ENCODE data around the gene STX1A.
A peak's percentile ranks its signal among the peaks of the same experiment; 100 is the strongest.

STX1A gene

DNA sequence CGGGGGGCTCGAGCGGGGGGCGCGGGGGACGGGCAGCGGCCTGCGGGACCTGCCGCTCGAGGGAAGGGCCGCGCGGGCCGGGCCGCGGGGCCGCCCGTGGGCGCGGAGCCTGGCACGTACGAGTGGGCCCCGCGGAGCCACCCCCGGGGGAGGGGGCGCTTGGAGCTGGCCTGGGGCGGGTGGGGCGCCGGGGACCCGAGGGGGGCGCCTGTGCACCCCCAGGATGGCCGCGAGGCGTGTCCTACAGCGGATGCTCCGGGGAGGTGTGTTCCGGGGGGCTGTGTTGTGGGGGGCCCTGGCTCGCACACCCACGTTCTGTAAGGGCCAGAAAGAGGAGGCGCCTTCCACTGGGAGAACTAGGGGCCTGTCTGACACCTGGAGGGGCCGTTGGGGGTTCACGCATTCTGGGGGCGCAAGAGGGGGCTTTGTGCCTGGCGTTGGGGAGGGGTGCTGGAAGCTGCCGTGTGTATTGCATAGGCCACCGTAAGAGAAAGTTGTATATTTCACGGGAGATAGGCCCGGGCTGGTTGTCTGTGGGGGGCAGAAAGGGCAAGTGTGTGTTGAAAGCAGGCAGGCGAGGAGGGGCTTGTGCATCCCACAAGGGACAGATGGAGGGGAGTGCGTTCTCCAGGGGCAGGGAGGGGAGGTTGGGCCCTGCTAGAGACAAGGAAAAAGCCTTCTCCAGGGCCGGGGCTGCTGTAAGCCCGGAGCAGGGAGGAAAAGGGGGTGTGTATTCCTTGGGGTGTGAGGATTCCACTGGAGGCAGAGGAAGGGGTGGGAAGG, 51.2 kb downstream of the STX1A start:
- POLR2A ChIA-PET: interaction anchor here (0.7 kb wide), 1 partner anchor 70 kb away, joined by 4 read pairs; the partner anchor contains the start of gene ABHD11
- no peaks in the 10 kb centered on the region; the same call in 1 of the 2 replicates for H3K4me1 ChIP-seq (ENCODE audit: control insufficient read depth, insufficient read depth, low read length)
- CTCF ChIA-PET: interaction anchor here (0.5 to 3.3 kb wide), 16 partner anchors 9 to 64 kb away, joined by 3 to 29 read pairs (median 4); partner anchors contain the start of gene STX1A
- H3K27ac ChIP-seq (ENCODE audit: extremely low read depth, low read depth, low read length): peak overlapping the region; percentile 58; the same call in 1 of the 2 replicates
- peak overlapping the region; percentile 58 for H3K4me3 ChIP-seq (ENCODE audit: low read depth, low read length)
- H3K36me3 ChIP-seq (ENCODE audit: control insufficient read depth in 2 of 2, insufficient read depth in 1 of 2, low read length in 2 of 2): peaks cover 0 to 8% of the 10 kb centered on the region in 2 experiments; a peak in 1 of 3 replicates
- no peaks in the 10 kb centered on the region for H3K9me3 ChIP-seq (ENCODE audit: control insufficient read depth, insufficient read depth, low read depth, low read length)
- TF ChIP-seq ZNF610 (tag by site-specific recombination; IDR thresholded peaks at IDR 0.05; ENCODE audit: borderline replicate concordance) (no peak), ZNF426 (tag by site-specific recombination; IDR thresholded peaks at IDR 0.05) (no peak), PRDM1 (tag by site-specific recombination; IDR thresholded peaks at IDR 0.05) (peak; percentile 72), ZNF664 (tag by site-specific recombination; IDR thresholded peaks at IDR 0.05) (no peak), KLF1 (tag by site-specific recombination; IDR thresholded peaks at IDR 0.05) (no peak), ZNF354C (tag by site-specific recombination; IDR thresholded peaks at IDR 0.05; ENCODE audit: borderline replicate concordance, low read depth) (no peak), ZXDB (tag by site-specific recombination; IDR thresholded peaks at IDR 0.05) (peak; percentile 36; the same call in 1 of the 2 replicates), ZBTB48 (tag by site-specific recombination; IDR thresholded peaks at IDR 0.05) (peak; percentile 46; the same call in 1 of the 2 replicates), PATZ1 (tag by site-specific recombination; IDR thresholded peaks at IDR 0.05) (peak; percentile 79), ZNF529 (tag by site-specific recombination; IDR thresholded peaks at IDR 0.05; ENCODE audit: insufficient replicate concordance) (no peak), ZBTB8A (tag by site-specific recombination; IDR thresholded peaks at IDR 0.05) (peak; percentile 54), ZBTB1 (tag by site-specific recombination; IDR thresholded peaks at IDR 0.05) (no peak), ZNF239 (tag by site-specific recombination; IDR thresholded peaks at IDR 0.05) (no peak), ZNF621 (tag by site-specific recombination; IDR thresholded peaks at IDR 0.05) (no peak), GLIS2 (tag by site-specific recombination; IDR thresholded peaks at IDR 0.05) (peak; percentile 84), ZNF37A (tag by site-specific recombination; IDR thresholded peaks at IDR 0.05) (no peak), TCF7L2 (IDR thresholded peaks at IDR 0.05; ENCODE audit: borderline replicate concordance, low read depth, low read length) (no peak), OVOL3 (tag by site-specific recombination; IDR thresholded peaks at IDR 0.05) (no peak), MEIS1 (CRISPR knock-in tag; IDR thresholded peaks at IDR 0.05; ENCODE audit: borderline replicate concordance) (no peak), KLF7 (tag by site-specific recombination; IDR thresholded peaks at IDR 0.05; ENCODE audit: borderline replicate concordance) (no peak), ZNF114 (tag by site-specific recombination; IDR thresholded peaks at IDR 0.05) (no peak), ZNF600 (tag by site-specific recombination; IDR thresholded peaks at IDR 0.05) (no peak)
- TF ChIP-seq, protein P1, sequence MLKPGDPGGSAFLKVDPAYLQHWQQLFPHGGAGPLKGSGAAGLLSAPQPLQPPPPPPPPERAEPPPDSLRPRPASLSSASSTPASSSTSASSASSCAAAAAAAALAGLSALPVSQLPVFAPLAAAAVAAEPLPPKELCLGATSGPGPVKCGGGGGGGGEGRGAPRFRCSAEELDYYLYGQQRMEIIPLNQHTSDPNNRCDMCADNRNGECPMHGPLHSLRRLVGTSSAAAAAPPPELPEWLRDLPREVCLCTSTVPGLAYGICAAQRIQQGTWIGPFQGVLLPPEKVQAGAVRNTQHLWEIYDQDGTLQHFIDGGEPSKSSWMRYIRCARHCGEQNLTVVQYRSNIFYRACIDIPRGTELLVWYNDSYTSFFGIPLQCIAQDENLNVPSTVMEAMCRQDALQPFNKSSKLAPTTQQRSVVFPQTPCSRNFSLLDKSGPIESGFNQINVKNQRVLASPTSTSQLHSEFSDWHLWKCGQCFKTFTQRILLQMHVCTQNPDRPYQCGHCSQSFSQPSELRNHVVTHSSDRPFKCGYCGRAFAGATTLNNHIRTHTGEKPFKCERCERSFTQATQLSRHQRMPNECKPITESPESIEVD (tag by site-specific recombination; IDR thresholded peaks at IDR 0.05): no peak
- TF ChIP-seq, protein P2, sequence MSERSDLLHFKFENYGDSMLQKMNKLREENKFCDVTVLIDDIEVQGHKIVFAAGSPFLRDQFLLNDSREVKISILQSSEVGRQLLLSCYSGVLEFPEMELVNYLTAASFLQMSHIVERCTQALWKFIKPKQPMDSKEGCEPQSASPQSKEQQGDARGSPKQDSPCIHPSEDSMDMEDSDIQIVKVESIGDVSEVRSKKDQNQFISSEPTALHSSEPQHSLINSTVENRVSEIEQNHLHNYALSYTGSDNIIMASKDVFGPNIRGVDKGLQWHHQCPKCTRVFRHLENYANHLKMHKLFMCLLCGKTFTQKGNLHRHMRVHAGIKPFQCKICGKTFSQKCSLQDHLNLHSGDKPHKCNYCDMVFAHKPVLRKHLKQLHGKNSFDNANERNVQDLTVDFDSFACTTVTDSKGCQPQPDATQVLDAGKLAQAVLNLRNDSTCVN (tag by site-specific recombination; optimal IDR thresholded peaks at IDR 0.05): peak; percentile 8
- TF ChIP-seq, protein P3, sequence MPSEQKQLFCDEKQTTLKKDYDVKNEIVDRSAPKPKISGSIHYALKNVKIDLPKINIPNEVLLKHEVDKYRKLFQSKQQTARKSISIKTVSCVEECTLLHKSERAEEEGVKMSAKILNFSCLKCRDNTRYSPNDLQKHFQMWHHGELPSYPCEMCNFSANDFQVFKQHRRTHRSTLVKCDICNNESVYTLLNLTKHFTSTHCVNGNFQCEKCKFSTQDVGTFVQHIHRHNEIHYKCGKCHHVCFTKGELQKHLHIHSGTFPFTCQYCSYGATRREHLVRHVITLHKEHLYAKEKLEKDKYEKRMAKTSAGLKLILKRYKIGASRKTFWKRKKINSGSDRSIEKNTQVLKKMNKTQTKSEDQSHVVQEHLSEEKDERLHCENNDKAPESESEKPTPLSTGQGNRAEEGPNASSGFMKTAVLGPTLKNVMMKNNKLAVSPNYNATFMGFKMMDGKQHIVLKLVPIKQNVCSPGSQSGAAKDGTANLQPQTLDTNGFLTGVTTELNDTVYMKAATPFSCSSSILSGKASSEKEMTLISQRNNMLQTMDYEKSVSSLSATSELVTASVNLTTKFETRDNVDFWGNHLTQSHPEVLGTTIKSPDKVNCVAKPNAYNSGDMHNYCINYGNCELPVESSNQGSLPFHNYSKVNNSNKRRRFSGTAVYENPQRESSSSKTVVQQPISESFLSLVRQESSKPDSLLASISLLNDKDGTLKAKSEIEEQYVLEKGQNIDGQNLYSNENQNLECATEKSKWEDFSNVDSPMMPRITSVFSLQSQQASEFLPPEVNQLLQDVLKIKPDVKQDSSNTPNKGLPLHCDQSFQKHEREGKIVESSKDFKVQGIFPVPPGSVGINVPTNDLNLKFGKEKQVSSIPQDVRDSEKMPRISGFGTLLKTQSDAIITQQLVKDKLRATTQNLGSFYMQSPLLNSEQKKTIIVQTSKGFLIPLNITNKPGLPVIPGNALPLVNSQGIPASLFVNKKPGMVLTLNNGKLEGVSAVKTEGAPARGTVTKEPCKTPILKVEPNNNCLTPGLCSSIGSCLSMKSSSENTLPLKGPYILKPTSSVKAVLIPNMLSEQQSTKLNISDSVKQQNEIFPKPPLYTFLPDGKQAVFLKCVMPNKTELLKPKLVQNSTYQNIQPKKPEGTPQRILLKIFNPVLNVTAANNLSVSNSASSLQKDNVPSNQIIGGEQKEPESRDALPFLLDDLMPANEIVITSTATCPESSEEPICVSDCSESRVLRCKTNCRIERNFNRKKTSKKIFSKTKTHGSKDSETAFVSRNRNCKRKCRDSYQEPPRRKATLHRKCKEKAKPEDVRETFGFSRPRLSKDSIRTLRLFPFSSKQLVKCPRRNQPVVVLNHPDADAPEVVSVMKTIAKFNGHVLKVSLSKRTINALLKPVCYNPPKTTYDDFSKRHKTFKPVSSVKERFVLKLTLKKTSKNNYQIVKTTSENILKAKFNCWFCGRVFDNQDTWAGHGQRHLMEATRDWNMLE (tag by site-specific recombination; conservative IDR thresholded peaks at IDR 0.05; ENCODE audit: low read depth): no peak

All from HEK293 (cell line).